GM12892 (cell line): ENCODE measurements around the gene CDK16.

Source experiments
- POLR2A ChIP-seq: IDR thresholded peaks from 2 replicates; pipeline ENCODE4 v1.6.1; 2011; ENCODE audit warnings: low read depth, low read length, control low read depth
- TAF1 ChIP-seq: IDR thresholded peaks from 2 replicates; pipeline ENCODE4 v1.6.1; 2011; ENCODE audit warnings: low read depth, mild to moderate bottlenecking, control low read depth, low read length, borderline replicate concordance

DNA sequence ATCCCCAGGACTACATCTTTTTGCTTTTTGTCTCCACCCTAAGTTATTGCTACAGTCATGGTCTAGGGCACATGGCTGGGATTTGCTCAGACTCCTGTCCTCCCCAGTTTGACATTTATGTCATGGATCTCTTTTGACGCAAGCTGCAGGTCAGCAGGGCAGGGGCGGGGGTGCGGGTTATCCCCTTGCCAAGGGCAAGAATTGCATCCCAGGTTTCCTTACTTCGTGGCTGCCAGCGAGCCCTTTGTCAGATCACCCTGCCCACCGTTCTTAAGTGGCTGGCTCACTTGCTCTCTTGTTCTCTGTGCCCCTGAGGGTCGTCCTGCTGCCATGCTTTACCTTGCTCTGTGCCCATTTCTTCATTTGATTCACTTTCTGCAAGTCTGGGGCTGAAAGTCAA is 45.9 kb upstream of the CDK16 start:
- TF ChIP-seq TAF1 (no peak), POLR2A (no peak)
